Body of pancreas (tissue), 4 donors: ENCODE data around the gene DMRTC2.
A peak's percentile ranks its signal among the peaks of the same experiment; 100 is the strongest.

Experiments used
- POLR2A ChIP-seq, 3 donors: fragments of 450-650 bp; IDR thresholded peaks; one replicate each; pipeline ENCODE4 v1.6.1; 2016; ENCODE audit warnings: antibody characterized with exemption in 3 of 3, mild to moderate bottlenecking in 2 of 3
- TF ChIP-seq, protein P1 (sequence below), 7 experiments: fragments of 450-650 bp in 4 of 7; fragments of 200-600 bp in 3 of 7; sonication (generic) in 3 of 7; IDR thresholded peaks; one replicate each; pipeline ENCODE4 v1.5.1; 2016 to 2019; ENCODE audit warnings: antibody characterized with exemption in 7 of 7

DNA sequence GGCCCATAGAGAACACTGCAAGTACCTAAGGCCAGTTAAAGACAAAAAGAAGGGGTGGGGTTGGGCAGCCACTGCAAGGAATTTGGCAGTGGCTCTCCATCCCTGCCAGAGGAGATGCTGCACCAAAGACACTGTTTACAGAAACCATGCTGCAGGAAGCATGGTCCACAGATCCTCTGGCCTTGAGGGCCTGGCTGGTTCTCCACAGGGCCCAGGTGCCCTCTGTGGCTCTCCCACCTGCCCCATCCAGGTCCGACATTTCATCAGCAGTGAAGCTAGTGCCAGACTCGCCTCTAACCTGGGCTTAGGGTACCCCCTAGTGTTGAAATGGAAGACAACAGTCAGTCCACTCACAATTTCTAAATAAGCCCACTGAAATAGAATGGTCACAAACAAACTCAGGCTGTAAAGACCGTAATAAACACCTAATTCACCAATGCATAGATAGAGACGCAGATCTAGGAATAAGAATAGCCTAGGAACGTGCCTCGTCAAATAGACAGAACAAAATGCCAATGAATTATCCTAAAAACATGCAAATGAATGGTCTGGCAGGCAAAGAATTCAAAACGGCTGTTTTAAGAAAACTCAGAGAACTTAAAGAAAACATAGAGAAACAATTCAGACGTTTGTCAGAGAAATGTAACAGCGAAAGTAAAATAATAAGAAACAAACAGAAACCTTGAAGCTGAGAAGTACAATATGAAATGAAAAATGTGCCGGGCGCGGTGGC lies 23.7 kb upstream of the DMRTC2 start:
- no peak for TF ChIP-seq POLR2A (IDR thresholded peaks at IDR 0.05)
- TF ChIP-seq, protein P1, sequence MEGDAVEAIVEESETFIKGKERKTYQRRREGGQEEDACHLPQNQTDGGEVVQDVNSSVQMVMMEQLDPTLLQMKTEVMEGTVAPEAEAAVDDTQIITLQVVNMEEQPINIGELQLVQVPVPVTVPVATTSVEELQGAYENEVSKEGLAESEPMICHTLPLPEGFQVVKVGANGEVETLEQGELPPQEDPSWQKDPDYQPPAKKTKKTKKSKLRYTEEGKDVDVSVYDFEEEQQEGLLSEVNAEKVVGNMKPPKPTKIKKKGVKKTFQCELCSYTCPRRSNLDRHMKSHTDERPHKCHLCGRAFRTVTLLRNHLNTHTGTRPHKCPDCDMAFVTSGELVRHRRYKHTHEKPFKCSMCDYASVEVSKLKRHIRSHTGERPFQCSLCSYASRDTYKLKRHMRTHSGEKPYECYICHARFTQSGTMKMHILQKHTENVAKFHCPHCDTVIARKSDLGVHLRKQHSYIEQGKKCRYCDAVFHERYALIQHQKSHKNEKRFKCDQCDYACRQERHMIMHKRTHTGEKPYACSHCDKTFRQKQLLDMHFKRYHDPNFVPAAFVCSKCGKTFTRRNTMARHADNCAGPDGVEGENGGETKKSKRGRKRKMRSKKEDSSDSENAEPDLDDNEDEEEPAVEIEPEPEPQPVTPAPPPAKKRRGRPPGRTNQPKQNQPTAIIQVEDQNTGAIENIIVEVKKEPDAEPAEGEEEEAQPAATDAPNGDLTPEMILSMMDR (IDR thresholded peaks at IDR 0.05) = peak; percentile 37 to 76 (median 70)
